Activated CD8-positive, alpha-beta memory T cell treated with anti-CD3 and anti-CD28 coated beads, Interleukin-2, amount 50 U/mL, for 24 hours (primary cell): ENCODE data around the gene PLA2R1.

ENCODE experiments used
- DNase-seq: peaks from one replicate; pipeline ENCODE4 v3.0.0-alpha.2; 2020; ENCODE audit errors: extremely low read depth

Gene PLA2R1

GRCh38 chr2:160033732-160034392, 28.6 kb downstream of the PLA2R1 start:
- no peak for DNase-seq

- DNase-seq = no peak
Measured at GRCh38 chr2:160029270-160029628, 33.2 kb downstream of the PLA2R1 start.

GRCh38 chr2:160028431-160029269, 33.8 kb downstream of the PLA2R1 start:
- no peak for DNase-seq

GRCh38 chr2:160022162-160022561, 40.3 kb downstream of the PLA2R1 start:
- no peak for DNase-seq

GRCh38 chr2:160019374-160020090, 42.9 kb downstream of the PLA2R1 start:
- no peak for DNase-seq

- DNase-seq = no peak
Measured at GRCh38 chr2:160015746-160016145, 46.7 kb downstream of the PLA2R1 start.

- no peak for DNase-seq
Measured at GRCh38 chr2:160014227-160014626, 48.2 kb downstream of the PLA2R1 start.

GRCh38 chr2:160010361-160011145, 51.9 kb downstream of the PLA2R1 start:
- DNase-seq = no peak

- DNase-seq = no peak
Measured at GRCh38 chr2:160007111-160007510, 55.3 kb downstream of the PLA2R1 start.

GRCh38 chr2:160006475-160006874, 55.9 kb downstream of the PLA2R1 start:
- no peak for DNase-seq

GRCh38 chr2:160005908-160006307, 56.5 kb downstream of the PLA2R1 start:
- DNase-seq = no peak

- no peak for DNase-seq
Measured at GRCh38 chr2:160005476-160005875, 56.9 kb downstream of the PLA2R1 start.

GRCh38 chr2:159998961-159999360, 63.5 kb downstream of the PLA2R1 start:
- DNase-seq = no peak

GRCh38 chr2:159998243-159998642, 64.2 kb downstream of the PLA2R1 start:
- DNase-seq = no peak

- DNase-seq = no peak
Measured at GRCh38 chr2:159996792-159997546, 65.4 kb downstream of the PLA2R1 start.

GRCh38 chr2:159995038-159995437, 67.4 kb downstream of the PLA2R1 start:
- no peak for DNase-seq

GRCh38 chr2:159989249-159989648, 73.2 kb downstream of the PLA2R1 start:
- no peak for DNase-seq

- no peak for DNase-seq
Measured at GRCh38 chr2:159988412-159988970, 73.9 kb downstream of the PLA2R1 start.

GRCh38 chr2:159987181-159987580, 75.2 kb downstream of the PLA2R1 start:
- no peak for DNase-seq

- DNase-seq = no peak
Measured at GRCh38 chr2:159985656-159986055, 76.8 kb downstream of the PLA2R1 start.

- no peak for DNase-seq
Measured at GRCh38 chr2:159984034-159984433, 78.4 kb downstream of the PLA2R1 start.
